ENCODE data around the gene PCIF1. TPM values are rescaled to one million over a fixed set of nuclear protein-coding genes. Genes with fewer than 3 reads are reported as not detected.

The PCIF1 gene
- total RNA-seq, 1 experiment from 2014 or later, result 26.8 TPM

DNA sequence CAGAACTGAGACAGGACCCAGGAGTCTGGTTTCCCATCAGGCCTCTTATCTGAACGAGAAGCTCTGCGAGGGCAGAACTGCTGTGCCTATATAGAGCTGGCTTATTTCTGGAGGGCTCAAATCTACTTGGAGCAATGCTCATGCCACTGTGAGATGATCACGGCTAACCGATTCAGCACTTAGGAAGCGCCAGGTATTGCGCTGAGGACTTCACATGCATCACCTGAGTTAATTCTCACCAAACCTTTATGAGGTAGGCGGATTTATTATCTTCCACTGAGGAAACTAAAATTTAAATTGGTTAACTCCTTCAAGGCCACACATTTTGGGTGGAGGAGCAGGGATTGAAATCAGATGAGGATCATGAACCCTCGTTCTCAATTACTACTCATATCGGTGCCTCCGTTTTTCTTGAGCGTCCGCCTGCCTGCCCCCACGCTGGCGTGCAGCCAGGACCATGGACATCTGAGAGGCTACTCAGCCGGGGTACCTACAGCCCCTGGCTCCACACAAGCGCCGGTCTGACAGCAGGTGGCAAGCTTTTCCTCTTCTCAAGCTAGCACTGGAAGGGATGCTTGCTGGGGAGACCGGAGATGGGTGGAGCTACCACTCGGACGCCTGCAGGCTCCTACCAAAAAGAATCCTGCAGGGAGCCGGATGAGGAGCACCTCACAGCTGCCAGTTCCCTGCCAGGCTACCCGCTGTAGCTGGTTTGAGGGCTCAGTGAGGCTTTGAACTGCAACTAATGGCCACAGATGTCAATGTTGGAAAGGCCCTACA lies 1.0 kb upstream of the PCIF1 start:
- TF ChIP-seq, protein P1, sequence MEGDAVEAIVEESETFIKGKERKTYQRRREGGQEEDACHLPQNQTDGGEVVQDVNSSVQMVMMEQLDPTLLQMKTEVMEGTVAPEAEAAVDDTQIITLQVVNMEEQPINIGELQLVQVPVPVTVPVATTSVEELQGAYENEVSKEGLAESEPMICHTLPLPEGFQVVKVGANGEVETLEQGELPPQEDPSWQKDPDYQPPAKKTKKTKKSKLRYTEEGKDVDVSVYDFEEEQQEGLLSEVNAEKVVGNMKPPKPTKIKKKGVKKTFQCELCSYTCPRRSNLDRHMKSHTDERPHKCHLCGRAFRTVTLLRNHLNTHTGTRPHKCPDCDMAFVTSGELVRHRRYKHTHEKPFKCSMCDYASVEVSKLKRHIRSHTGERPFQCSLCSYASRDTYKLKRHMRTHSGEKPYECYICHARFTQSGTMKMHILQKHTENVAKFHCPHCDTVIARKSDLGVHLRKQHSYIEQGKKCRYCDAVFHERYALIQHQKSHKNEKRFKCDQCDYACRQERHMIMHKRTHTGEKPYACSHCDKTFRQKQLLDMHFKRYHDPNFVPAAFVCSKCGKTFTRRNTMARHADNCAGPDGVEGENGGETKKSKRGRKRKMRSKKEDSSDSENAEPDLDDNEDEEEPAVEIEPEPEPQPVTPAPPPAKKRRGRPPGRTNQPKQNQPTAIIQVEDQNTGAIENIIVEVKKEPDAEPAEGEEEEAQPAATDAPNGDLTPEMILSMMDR (conservative IDR thresholded peaks at IDR 0.05), result peak; percentile 44; the same call in 2 of the 3 replicates

More for the DNA sequence above, 1.0 kb upstream of the PCIF1 start:
- Histone ChIP-seq H3K18ac (ENCODE audit: insufficient read length, low read depth, low read length) (peak overlapping the region; percentile 93), H3K27me3 (ENCODE audit: insufficient read depth, low read length) (no peaks in the 10 kb centered on the region), H3K4me2 (ENCODE audit: insufficient read depth, insufficient read length, low read length) (peak overlapping the region; percentile 70), H4K5ac (ENCODE audit: insufficient read length, low read depth, low read length) (no peak overlapping the region), H2AK5ac (ENCODE audit: insufficient read length, low read length) (no peak overlapping the region), H3K9ac (ENCODE audit: extremely low read depth, insufficient read length, low read length) (peak overlapping the region; percentile 95), H4K91ac (ENCODE audit: insufficient read length, low read depth, low read length) (no peak overlapping the region), H2BK12ac (ENCODE audit: insufficient read length, low read depth, low read length) (no peak overlapping the region), H3K79me1 (ENCODE audit: insufficient read depth, low read depth, low read length, poor library complexity, severe bottlenecking) (no peaks in the 10 kb centered on the region), H3K23ac (ENCODE audit: insufficient read length, low read depth, low read length) (no peak overlapping the region), H3K14ac (ENCODE audit: insufficient read depth, low read length) (no peak overlapping the region), H2BK15ac (ENCODE audit: low read depth, low read length) (no peak overlapping the region), H4K20me1 (ENCODE audit: control insufficient read depth, insufficient read depth, insufficient read length) (no peaks in the 10 kb centered on the region), H3K79me2 (ENCODE audit: insufficient read depth, low read length) (peaks cover 4% of the 10 kb centered on the region; the same call in 1 of the 2 replicates), H3K9me3 (ENCODE audit: control insufficient read depth, low read depth, low read length) (no peaks in the 10 kb centered on the region), H2BK120ac (ENCODE audit: low read depth, low read length, poor library complexity, severe bottlenecking) (no peak overlapping the region), H4K8ac (replicated peaks; ENCODE audit: insufficient read length, low read depth, low read length) (no peak overlapping the region), H3K27ac (ENCODE audit: insufficient read length, low read depth, low read length) (peak overlapping the region; percentile 61), H2AFZ (ENCODE audit: low read length) (no peak overlapping the region), H2BK20ac (ENCODE audit: low read depth, low read length, poor library complexity, severe bottlenecking) (no peak overlapping the region), H3K4me1 (ENCODE audit: insufficient read depth, low read length) (peaks cover 11% of the 10 kb centered on the region), H3K23me2 (ENCODE audit: insufficient read length, low read depth, low read length, poor library complexity, severe bottlenecking) (peaks cover 11% of the 10 kb centered on the region), H3K4ac (ENCODE audit: low read depth, low read length) (no peak overlapping the region), H3K56ac (ENCODE audit: insufficient read length, low read depth, low read length) (no peak overlapping the region), H3T11ph (ENCODE audit: low read length) (no peak overlapping the region), H2BK5ac (ENCODE audit: insufficient read length, low read length) (no peak overlapping the region)
- Mint-ChIP-seq H3K4me1 (peaks cover 23 to 29% of the 10 kb centered on the region in 2 experiments), H3K27me3 (ENCODE audit: low read depth) (no peaks in the 10 kb centered on the region; the same call in 1 of the 2 replicates), H3K36me3 (ENCODE audit: insufficient read depth in 1 of 3, low read depth in 3 of 3) (peaks cover 6 to 14% (median 13%) of the 10 kb centered on the region in 3 experiments; a peak in 6 of 7 replicates), H3K27ac (peak overlapping the region; percentile 99 to 100 (median 100)), H3K4me3 (peak overlapping the region; percentile 97 to 98), H3K9me3 (no peaks in the 10 kb centered on the region)
- peak; percentile 97 for DNase-seq
- WGBS (ENCODE audit: extremely low coverage, insufficient read length, low lambda C conversion rate), result no CpG with 5 or more reads among the region's 22 CpGs
